Suprapubic skin (tissue), 3 donors: ENCODE data around the gene DIP2C.

Experiments used
- POLR2AphosphoS5 ChIP-seq, 3 donors: sonication (generic); formaldehyde crosslinking; IDR thresholded peaks; one replicate each; pipeline ENCODE4 v1.6.1; 2017; ENCODE audit warnings: antibody characterized with exemption in 3 of 3
- TF ChIP-seq, protein P1 (sequence below), 2 donors: fragments of 200-600 bp in 1 of 2; fragments of 450-650 bp in 1 of 2; sonication (generic) in 1 of 2; IDR thresholded peaks; one replicate each; pipeline ENCODE4 v1.5.1; 2016 to 2019; ENCODE audit warnings: antibody characterized with exemption in 2 of 2, mild to moderate bottlenecking in 1 of 2, moderate library complexity in 1 of 2

DNA sequence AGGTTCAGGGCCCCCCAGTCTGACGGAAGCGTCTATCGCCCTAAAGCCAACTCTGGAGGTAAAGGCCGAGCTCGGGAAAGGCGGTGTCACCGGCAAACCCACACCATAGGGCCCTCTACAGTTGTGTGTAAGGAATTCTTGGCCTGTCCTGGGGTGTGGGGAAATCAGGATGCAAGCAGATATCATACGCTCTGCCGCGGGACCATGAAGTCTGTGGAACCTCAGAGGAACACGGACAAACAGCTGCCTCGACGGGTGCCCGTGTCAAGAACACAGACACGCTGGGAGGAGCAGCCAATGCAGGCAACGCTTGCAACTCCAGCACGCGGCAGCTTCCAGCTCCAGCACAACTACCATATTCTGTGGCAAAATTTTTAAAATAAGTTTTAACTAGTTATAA lies 157.9 kb downstream of the DIP2C start:
- TF ChIP-seq, protein P1, sequence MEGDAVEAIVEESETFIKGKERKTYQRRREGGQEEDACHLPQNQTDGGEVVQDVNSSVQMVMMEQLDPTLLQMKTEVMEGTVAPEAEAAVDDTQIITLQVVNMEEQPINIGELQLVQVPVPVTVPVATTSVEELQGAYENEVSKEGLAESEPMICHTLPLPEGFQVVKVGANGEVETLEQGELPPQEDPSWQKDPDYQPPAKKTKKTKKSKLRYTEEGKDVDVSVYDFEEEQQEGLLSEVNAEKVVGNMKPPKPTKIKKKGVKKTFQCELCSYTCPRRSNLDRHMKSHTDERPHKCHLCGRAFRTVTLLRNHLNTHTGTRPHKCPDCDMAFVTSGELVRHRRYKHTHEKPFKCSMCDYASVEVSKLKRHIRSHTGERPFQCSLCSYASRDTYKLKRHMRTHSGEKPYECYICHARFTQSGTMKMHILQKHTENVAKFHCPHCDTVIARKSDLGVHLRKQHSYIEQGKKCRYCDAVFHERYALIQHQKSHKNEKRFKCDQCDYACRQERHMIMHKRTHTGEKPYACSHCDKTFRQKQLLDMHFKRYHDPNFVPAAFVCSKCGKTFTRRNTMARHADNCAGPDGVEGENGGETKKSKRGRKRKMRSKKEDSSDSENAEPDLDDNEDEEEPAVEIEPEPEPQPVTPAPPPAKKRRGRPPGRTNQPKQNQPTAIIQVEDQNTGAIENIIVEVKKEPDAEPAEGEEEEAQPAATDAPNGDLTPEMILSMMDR (IDR thresholded peaks at IDR 0.05), result no peak
- no peak for TF ChIP-seq POLR2AphosphoS5 (IDR thresholded peaks at IDR 0.05)
